T-helper 1 cell treated with Interleukin-12 subunit alpha and Interleukin-12 subunit beta and Interleukin-4 antibody, amounts not matched to agents 30 μg/mL and 1 μg/mL, for 36 hours (primary cell): ENCODE measurements around the gene GC.
"Not testable (repeated sequence)": the region's sequence is repeated elsewhere in the genome, so short reads cannot be mapped to it uniquely, and the experiment has no call there.

Source experiments
- H3K27ac Mint-ChIP-seq: one replicate; pipeline ENCODE4 v1.8.0; 2021; ENCODE audit warnings: mild to moderate bottlenecking, mixed read lengths
- H3K27me3 Mint-ChIP-seq: one replicate; pipeline ENCODE4 v1.8.0; 2021; ENCODE audit warnings: low read depth, mixed read lengths
- H3K36me3 Mint-ChIP-seq: one replicate; pipeline ENCODE4 v1.8.0; 2021; ENCODE audit warnings: low read depth, mixed read lengths
- H3K4me1 Mint-ChIP-seq: one replicate; pipeline ENCODE4 v1.8.0; 2021; ENCODE audit warnings: low read depth, mixed read lengths
- H3K4me3 Mint-ChIP-seq: one replicate; pipeline ENCODE4 v1.8.0; 2021; ENCODE audit warnings: mild to moderate bottlenecking, moderate library complexity, mixed read lengths
- H3K9me3 Mint-ChIP-seq: one replicate; pipeline ENCODE4 v1.8.0; 2021; ENCODE audit warnings: mixed read lengths

GC gene, protein sequence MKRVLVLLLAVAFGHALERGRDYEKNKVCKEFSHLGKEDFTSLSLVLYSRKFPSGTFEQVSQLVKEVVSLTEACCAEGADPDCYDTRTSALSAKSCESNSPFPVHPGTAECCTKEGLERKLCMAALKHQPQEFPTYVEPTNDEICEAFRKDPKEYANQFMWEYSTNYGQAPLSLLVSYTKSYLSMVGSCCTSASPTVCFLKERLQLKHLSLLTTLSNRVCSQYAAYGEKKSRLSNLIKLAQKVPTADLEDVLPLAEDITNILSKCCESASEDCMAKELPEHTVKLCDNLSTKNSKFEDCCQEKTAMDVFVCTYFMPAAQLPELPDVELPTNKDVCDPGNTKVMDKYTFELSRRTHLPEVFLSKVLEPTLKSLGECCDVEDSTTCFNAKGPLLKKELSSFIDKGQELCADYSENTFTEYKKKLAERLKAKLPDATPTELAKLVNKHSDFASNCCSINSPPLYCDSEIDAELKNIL

DNA sequence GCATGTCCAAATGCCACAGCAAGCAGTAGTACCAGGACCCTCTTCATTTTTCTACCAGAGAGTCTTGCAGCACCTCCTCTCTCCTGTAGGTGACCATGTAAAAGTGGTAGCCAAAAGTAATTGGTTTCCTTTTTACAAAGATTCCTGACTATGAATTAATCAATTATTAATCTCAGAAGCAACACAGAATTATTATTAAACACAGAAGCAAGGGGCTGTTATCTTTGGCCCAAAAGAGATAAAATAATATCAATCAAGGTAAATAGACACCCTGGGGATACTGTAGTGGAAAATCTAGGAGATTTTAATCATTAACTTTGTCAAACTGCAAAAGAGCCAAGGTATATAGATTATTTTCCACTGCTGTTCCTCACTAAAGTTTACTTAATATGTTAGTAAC is at the start of gene GC:
GC (minus strand) TSS at position 108 of the 400 bp plus-strand sequence; CDS start at position 47, 61 bp downstream.
- no peaks in the 10 kb centered on the region for H3K4me1 Mint-ChIP-seq
- no peaks in the 10 kb centered on the region for H3K9me3 Mint-ChIP-seq
- H3K27me3 Mint-ChIP-seq: no peaks in the 10 kb centered on the region
- no peak within 1 kb of the TSS for H3K27ac Mint-ChIP-seq
- no peaks in the 10 kb centered on the region for H3K36me3 Mint-ChIP-seq
- H3K4me3 Mint-ChIP-seq: no peak within 1 kb of the TSS

DNA sequence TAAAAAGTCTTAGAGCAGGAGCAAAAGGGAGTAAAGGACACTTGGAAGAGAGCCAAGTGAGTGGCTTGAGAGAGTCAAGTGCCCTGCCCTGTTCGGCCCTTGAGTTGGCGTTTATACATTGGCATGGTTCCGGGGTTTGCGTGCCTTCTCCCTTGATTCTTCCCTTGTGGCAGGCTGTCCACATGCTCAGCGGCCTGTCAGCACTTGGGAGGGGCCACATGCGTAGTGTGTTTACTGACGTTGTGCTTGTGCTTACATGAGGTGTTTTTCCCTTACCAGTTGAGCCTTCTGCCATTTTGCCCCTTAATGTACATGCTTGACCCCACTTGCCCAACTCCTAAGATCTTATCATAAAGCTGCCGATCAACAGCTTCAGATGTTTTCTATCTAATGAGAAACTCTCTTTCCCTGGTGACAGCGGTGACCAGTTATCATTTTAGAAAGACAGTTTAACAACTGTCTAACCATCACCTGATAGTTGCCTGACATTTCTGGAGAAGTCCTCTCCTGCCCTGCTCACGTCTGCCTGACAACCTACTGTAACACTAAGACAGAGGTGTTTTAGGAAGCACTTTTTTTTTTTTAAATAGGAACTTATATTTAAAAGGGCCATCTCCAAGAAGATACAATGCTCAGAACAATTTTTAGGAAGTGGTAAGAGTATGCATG is 49.5 kb upstream of the GC start:
- no peaks in the 10 kb centered on the region for H3K27me3 Mint-ChIP-seq
- H3K4me3 Mint-ChIP-seq: no peak overlapping the region
- no peaks in the 10 kb centered on the region for H3K36me3 Mint-ChIP-seq
- H3K4me1 Mint-ChIP-seq: no peaks in the 10 kb centered on the region
- no peaks in the 10 kb centered on the region for H3K9me3 Mint-ChIP-seq
- no peak overlapping the region for H3K27ac Mint-ChIP-seq

DNA sequence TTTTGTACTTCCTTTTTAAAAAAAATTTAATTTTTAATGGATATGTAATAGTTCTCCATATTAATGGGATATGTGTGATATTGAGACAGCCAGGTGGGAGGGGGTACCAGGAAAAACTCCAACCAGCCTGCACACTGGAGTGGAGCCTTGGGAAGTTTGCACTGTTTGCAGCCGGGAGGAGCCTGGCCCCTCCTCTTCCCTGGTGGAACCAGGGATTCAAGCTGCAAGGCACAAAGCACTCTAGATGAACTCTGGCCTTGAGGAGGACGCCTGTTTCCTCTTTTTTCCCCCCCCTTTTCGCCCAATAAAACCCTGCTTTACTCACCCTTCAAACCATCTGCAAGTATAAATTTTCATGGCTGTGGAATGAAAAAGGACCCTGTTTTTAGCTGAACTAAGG is 48.2 kb upstream of the GC start:
- no peak overlapping the region for H3K27ac Mint-ChIP-seq
- no peak overlapping the region for H3K4me3 Mint-ChIP-seq
- no peaks in the 10 kb centered on the region for H3K4me1 Mint-ChIP-seq
- no peaks in the 10 kb centered on the region for H3K9me3 Mint-ChIP-seq
- no peaks in the 10 kb centered on the region for H3K36me3 Mint-ChIP-seq
- no peaks in the 10 kb centered on the region for H3K27me3 Mint-ChIP-seq

DNA sequence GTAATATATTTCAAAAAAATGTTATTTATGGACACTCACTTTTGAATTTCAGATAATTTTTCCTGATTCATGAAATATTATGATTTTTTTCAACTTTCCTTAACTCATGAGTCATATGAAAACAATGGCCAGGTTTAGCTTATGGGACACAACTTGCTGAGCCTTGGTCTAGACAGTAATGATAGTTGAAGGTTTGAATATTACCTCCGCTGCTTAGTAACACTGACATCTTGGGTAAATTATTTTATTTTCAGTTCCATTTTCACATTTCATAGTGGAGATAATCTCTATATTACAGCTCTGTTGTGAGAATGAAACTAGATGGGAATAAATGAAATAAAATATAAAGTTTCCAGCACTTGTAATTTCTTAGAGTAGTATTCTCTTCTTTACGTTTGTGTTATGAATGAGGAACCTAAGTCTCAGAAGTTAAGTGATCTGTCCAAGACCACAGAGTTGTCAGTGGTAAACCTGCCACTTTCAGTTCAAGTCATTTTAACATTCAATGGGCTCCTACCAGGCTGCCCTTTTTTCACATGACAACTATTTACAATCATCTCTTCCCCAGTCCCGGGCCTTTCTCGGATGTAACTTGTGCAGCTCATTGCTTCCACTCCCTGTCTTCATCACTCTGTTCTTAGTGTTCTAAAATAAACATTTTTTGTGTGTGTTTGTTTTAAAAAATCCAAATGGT is 46.8 kb upstream of the GC start:
- H3K27ac Mint-ChIP-seq: no peak overlapping the region

DNA sequence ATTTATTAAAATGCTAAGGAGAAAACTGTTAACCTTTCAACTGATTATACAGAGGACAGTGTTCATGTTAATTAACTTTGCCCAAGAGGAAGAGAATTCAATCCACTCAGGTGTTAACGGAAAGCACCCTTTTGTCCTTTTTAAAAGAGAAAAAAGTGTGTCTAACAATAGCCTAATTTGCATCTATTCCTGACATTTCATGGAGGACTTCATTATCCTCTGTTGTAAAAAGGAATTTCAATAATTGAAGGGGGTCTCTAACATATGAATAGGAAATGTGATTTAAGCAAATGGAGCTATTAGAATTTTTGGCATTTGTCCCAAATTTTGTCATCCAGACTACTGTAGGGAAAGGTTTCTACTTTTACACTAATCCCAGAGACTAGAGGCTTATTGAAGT is 44.6 kb upstream of the GC start:
- no peaks in the 10 kb centered on the region for H3K4me1 Mint-ChIP-seq
- H3K27ac Mint-ChIP-seq: no peak overlapping the region
- H3K9me3 Mint-ChIP-seq: no peaks in the 10 kb centered on the region

More for the DNA sequence above, 46.8 kb upstream of the GC start:
- Mint-ChIP-seq H3K27me3 (no peaks in the 10 kb centered on the region), H3K36me3 (no peaks in the 10 kb centered on the region), H3K4me3 (no peak overlapping the region), H3K4me1 (no peaks in the 10 kb centered on the region), H3K9me3 (no peaks in the 10 kb centered on the region)

DNA sequence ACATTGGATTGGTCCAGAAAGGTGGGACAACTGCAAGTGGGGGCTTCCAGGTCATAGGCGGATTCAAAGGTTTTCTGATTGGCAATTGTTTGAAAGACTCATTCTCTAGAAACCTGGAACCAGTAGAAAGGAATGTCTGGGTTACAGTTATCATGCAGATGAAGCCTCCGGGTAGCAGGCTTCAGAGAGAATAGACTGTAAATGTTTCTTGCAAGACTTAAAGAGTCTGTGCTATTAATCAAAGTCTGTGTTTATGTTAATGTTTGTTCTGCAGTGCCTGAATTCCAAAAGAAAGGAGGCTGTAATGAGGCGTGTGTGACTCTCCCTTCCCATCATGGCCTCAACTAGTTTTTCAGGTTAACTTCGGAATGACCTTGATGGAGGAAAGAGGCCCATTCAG is 43.9 kb upstream of the GC start:
- no peak overlapping the region for H3K4me3 Mint-ChIP-seq
- no peaks in the 10 kb centered on the region for H3K27me3 Mint-ChIP-seq
- H3K4me1 Mint-ChIP-seq: no peaks in the 10 kb centered on the region
- H3K27ac Mint-ChIP-seq: no peak overlapping the region
- H3K9me3 Mint-ChIP-seq: no peaks in the 10 kb centered on the region
- H3K36me3 Mint-ChIP-seq: no peaks in the 10 kb centered on the region

More for the DNA sequence above, 44.6 kb upstream of the GC start:
- no peaks in the 10 kb centered on the region for H3K36me3 Mint-ChIP-seq
- H3K27me3 Mint-ChIP-seq: no peaks in the 10 kb centered on the region
- H3K4me3 Mint-ChIP-seq: no peak overlapping the region

DNA sequence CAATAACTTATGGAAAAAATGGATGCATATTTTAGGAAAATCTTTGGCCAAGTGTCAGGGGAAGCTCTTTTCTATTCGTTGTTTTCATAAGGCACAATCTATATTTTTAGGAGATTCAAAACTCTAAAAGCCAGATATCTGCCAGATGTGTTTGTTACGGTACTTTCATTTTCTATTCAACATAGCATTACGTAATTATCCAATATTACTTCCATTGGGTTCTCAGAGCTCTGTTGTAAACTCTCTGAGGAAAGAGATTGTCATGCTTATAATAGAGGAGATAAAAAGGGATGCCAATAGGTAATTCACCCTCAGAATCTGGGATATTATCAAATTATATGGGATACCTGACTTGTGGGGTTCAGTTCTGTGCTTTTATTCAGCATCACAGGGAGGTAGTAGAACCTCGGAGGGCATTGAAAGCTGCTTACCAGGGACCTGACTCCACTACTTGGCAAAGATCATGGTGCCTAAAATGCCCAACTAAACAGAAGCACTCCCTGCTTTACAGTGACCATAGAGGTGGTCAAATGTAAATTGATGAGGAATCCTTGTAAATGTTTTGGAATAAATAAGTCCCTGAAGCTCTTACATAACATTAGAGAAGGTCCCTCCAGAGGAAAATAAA is 32.9 kb upstream of the GC start:
- Mint-ChIP-seq H3K27me3 (no peaks in the 10 kb centered on the region), H3K36me3 (no peaks in the 10 kb centered on the region), H3K4me3 (no peak overlapping the region), H3K4me1 (no peaks in the 10 kb centered on the region), H3K27ac (no peak overlapping the region), H3K9me3 (no peaks in the 10 kb centered on the region)

DNA sequence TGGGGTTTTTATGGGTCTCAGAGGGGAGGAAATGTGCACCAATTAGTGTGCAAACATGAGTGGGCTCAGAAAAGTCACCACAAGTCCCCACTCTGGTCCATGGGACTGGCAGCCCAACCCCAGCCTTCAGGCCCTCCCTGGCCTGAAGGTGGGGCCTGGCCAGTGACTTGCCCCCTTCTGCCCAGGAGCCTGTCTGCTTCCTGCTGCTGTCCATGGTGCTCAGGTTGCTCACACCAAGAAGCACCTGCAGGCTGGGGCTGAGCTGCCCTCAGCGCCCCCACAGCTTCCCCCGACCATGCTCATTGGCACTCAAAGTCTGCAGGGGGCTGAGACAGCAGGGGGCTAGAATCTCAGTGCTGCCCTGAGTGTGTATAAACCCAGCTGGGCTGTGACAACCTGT is 30.6 kb upstream of the GC start:
- Mint-ChIP-seq H3K27me3 (no peaks in the 10 kb centered on the region), H3K4me1 (no peaks in the 10 kb centered on the region)

DNA sequence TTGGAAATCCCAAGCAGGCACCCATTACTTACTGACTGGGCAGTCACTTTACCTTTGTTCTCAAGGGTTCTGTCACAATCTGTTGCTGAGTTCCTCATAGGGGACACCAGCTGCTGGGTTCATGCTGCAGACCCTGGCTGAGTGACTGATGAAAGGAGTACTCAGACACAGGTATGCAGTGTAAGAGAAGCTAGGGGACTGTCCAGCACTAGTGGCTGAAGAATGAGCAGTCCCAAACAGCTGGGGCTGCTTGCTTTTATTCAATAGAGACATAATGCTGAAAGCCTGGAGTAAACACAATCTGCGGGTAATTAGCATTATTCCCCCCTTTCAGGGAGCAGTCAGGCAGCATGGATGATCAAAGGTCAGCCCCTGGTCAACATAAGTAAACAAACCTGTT is 25.9 kb upstream of the GC start:
- H3K27ac Mint-ChIP-seq, H3K9me3 Mint-ChIP-seq, H3K27me3 Mint-ChIP-seq, H3K4me3 Mint-ChIP-seq, H3K4me1 Mint-ChIP-seq, H3K36me3 Mint-ChIP-seq: not testable (repeated sequence)

More for the DNA sequence above, 30.6 kb upstream of the GC start:
- Mint-ChIP-seq H3K27ac (no peak overlapping the region), H3K36me3 (no peaks in the 10 kb centered on the region), H3K9me3 (no peaks in the 10 kb centered on the region), H3K4me3 (no peak overlapping the region)

DNA sequence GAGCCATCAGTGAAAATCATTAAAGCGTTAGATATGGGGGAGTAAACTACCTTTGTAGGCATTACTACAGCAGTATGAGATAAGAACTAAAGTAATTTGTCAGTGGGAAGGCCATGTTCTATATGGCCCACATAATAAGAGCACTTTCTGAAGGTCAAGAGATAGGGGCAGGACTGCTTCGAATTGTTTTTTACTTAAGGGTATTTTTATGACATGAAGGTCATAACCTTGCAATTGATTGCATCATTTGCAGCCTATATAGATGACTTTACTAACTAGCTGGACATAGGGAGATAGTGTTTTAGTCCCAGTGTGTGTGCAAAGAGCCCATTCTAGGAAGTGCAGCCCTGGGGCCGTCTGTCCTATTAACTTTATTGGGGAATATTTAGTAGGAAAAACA is 23.6 kb upstream of the GC start:
- H3K9me3 Mint-ChIP-seq: no peaks in the 10 kb centered on the region
- H3K4me1 Mint-ChIP-seq: no peaks in the 10 kb centered on the region
- H3K27me3 Mint-ChIP-seq: no peaks in the 10 kb centered on the region
- H3K36me3 Mint-ChIP-seq: no peaks in the 10 kb centered on the region
- no peak overlapping the region for H3K4me3 Mint-ChIP-seq
- H3K27ac Mint-ChIP-seq: no peak overlapping the region

DNA sequence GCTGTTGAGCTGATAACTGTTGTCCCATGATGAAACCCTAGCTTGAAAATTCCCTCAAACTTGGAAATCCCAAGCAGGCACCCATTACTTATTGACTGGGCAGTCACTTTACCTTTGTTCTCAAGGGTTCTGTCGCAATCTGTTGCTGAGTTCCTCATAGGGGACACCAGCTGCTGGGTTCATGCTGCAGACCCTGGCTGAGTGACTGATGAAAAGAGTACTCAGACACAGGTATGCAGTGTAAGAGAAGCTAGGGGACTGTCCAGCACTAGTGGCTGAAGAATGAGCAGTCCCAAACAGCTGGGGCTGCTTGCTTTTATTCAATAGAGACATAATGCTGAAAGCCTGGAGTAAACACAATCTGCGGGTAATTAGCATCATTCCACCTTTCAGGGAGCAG is 21.4 kb upstream of the GC start:
- not testable (repeated sequence) for H3K27me3 Mint-ChIP-seq

DNA sequence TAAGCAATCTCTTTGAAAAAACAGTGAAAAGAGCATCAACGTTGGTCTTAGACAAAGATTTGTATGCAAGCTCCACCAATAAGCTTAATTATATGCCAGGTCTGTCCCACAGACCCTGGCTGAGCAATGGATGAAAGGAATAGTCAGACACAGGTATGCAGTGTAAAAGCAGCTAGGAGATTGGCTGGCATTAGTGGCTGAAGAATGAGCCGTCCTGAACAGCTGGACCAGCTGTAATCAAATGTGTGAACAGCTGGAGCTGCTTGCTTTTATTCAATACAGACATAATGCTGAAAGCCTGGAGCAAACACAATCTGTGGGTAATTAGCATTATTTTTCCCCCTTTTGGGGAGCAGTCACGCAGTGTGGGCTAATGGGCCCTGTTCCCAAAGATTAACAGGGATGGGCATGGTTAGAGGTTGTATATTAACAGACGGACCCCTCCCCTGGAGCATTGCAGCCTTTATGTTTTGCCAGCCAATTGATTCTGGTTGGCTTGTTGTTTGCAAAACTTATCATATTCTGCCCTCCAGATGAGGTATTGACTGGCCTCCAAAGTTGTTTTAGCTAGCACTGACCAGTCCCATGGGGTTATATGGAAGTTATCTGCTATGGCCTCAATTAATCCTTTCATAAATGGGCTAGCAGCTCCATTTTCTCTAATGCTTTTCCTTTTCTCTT is 20.3 kb upstream of the GC start:
- not testable (repeated sequence) for H3K4me1 Mint-ChIP-seq, H3K27me3 Mint-ChIP-seq, H3K27ac Mint-ChIP-seq, H3K36me3 Mint-ChIP-seq, H3K9me3 Mint-ChIP-seq, H3K4me3 Mint-ChIP-seq

More for the DNA sequence above, 21.4 kb upstream of the GC start:
- not testable (repeated sequence) for H3K4me1 Mint-ChIP-seq, H3K4me3 Mint-ChIP-seq, H3K27ac Mint-ChIP-seq, H3K36me3 Mint-ChIP-seq, H3K9me3 Mint-ChIP-seq

DNA sequence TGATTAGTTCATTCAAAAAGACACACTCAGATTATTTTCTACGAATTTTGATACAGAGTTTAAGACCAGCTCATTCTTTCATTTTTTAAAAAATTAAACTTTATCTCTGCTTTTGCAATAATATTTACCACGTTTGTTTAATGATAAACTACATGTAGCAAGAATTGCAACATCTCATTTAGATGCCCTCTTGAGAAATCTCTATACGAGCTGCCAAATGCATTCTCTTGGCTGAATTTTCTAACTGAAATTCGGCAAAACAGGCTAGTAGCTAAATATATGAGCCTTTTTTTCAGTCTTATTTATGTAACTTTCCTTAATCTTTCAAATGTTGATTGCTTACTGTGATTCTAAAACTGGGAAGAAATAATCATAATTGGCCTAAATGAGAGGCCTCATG is 2.1 kb upstream of the GC start:
- H3K4me1 Mint-ChIP-seq: no peaks in the 10 kb centered on the region
- no peaks in the 10 kb centered on the region for H3K9me3 Mint-ChIP-seq
- H3K36me3 Mint-ChIP-seq: no peaks in the 10 kb centered on the region
- H3K27ac Mint-ChIP-seq: no peak overlapping the region
- H3K4me3 Mint-ChIP-seq: no peak overlapping the region
- H3K27me3 Mint-ChIP-seq: no peaks in the 10 kb centered on the region

DNA sequence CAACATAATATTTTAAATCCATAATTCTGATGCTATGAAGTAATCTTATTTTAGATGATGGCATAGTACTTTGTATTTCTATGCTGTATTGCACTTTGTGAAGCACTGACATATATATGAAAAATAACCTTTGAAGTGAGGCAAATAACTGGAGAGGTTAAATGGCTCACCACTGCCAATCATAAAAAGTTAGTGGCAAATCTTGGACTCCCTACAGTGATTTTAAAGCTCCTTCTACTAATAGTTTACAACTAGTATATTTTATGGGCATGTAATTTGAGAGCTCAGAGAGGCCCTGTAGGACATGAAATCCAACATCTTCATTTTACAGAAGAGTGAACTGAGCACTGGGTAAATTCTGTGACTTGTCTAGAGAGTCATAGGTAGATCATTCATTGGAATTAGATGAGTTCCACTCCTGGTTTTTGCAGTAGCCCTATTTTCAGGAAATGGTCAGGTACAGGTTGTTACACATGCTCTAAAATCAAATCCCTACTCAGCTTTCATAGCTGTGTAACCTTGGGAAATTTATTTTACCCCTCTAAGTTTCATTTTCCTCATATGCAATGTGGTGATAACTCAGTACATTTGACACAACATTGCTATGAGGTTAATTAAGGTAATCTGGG is 804 bp upstream of the GC start:
- H3K9me3 Mint-ChIP-seq: no peaks in the 10 kb centered on the region
- no peak overlapping the region for H3K4me3 Mint-ChIP-seq
- H3K4me1 Mint-ChIP-seq: no peaks in the 10 kb centered on the region
- H3K36me3 Mint-ChIP-seq: no peaks in the 10 kb centered on the region
- no peak overlapping the region for H3K27ac Mint-ChIP-seq
- no peaks in the 10 kb centered on the region for H3K27me3 Mint-ChIP-seq
